WTC11 (cell line): ENCODE measurements around the gene PTPN6.

ENCODE experiments used
- ARID4B ChIP-seq: sonication (generic); formaldehyde crosslinking; IDR thresholded peaks from 2 replicates; pipeline ENCODE4 v1.8.0; 2023; ENCODE audit warnings: missing genetic modification reagents, mild to moderate bottlenecking, borderline replicate concordance
- CTCF ChIP-seq: fragments of 200-600 bp; IDR thresholded peaks from 2 replicates; pipeline ENCODE4 v1.8.0; 2022; ENCODE audit warnings: antibody characterized with exemption
- EMX1 ChIP-seq: fragments of 250-450 bp; sonication (Bioruptor Pico); IDR thresholded peaks from 2 replicates; pipeline ENCODE4 v1.8.0; 2021; ENCODE audit warnings: mild to moderate bottlenecking
- ZBTB43 ChIP-seq: sonication (generic); formaldehyde crosslinking; IDR thresholded peaks from 2 replicates; pipeline ENCODE4 v1.8.1; 2023; ENCODE audit warnings: mild to moderate bottlenecking, missing genetic modification reagents

GRCh38 chr12:7001921-7002591, 50.9 kb downstream of the PTPN6 start:
- TF ChIP-seq CTCF: no peak
- no peak for TF ChIP-seq ZBTB43 (CRISPR knock-in tag)
- TF ChIP-seq EMX1 (CRISPR knock-in tag): no peak
- TF ChIP-seq ARID4B (CRISPR knock-in tag): no peak
